PC-3 (cell line): ENCODE results near the gene ARHGAP18. TPM values are rescaled to one million over a fixed set of nuclear protein-coding genes. Genes with fewer than 3 reads are reported as not detected.

Source experiments
- ATAC-seq: fragments of 200-7000 bp; cut with Tn5 transposase; 2 replicates; pipeline ENCODE4 v1.9.1; 2020; ENCODE audit warnings: mild to moderate bottlenecking, moderate library complexity
- BruUV-seq: library from RNA; stranded (reverse); fragments of 400-500 nt; replicated peaks from 2 replicates; lab custom pipeline; 2021; lab: Mats Ljungman, UMichigan
- CTCF ChIA-PET: fragments of 300-600 bp; sonication (Branson Sonifier 250); formaldehyde crosslinking; loops from one replicate; lab custom pipeline; 2022; ENCODE audit warnings: antibody characterized with exemption; lab: Charles Lee
- POLR2A ChIA-PET: fragments of 300-600 bp; sonication (Branson Sonifier 250); formaldehyde crosslinking; loops from one replicate; lab custom pipeline; 2022; ENCODE audit warnings: antibody characterized with exemption; ENCODE audit not compliant: unreplicated experiment; lab: Charles Lee
- DNase-seq: peaks from one replicate; pipeline ENCODE4 v3.0.0-alpha.2; 2015
- H2AFZ ChIP-seq: fragments of 300-600 bp; sonication (generic); 2 replicates; pipeline ENCODE4 v1.6.0; 2016; ENCODE audit warnings: antibody characterized with exemption, low read length
- H3F3A ChIP-seq: fragments of 300-600 bp; sonication (generic); one replicate; pipeline ENCODE4 v1.6.0; 2017; ENCODE audit warnings: antibody characterized with exemption, low read length, control low read depth, mild to moderate bottlenecking; ENCODE audit not compliant: unreplicated experiment
- H3K27ac ChIP-seq: fragments of 300-600 bp; sonication (generic); 2 replicates; pipeline ENCODE4 v1.5.1; 2016; ENCODE audit warnings: mild to moderate bottlenecking, low read length
- H3K27me3 ChIP-seq: fragments of 300-600 bp; sonication (generic); 2 replicates; pipeline ENCODE4 v1.6.1; 2016; ENCODE audit warnings: low read length, mixed read lengths
- H3K36me3 ChIP-seq: fragments of 300-600 bp; sonication (generic); 2 replicates; pipeline ENCODE4 v1.6.1; 2016; ENCODE audit warnings: low read depth, mixed run types, low read length, mixed read lengths
- H3K4me1 ChIP-seq: fragments of 300-600 bp; sonication (generic); 2 replicates; pipeline ENCODE4 v1.5.1; 2016; ENCODE audit warnings: low read length; ENCODE audit not compliant: insufficient read depth
- H3K4me2 ChIP-seq: fragments of 300-600 bp; sonication (generic); 2 replicates; pipeline ENCODE4 v1.6.0; 2016; ENCODE audit warnings: low read length
- H3K4me3 ChIP-seq: fragments of 300-600 bp; sonication (generic); 2 replicates; pipeline ENCODE4 v1.5.1; 2016; ENCODE audit warnings: mild to moderate bottlenecking, low read length, mixed read lengths
- H3K79me2 ChIP-seq: fragments of 300-600 bp; sonication (generic); 2 replicates; pipeline ENCODE4 v1.6.1; 2017; ENCODE audit warnings: low read length, mixed read lengths
- H3K9ac ChIP-seq: fragments of 300-600 bp; sonication (generic); 2 replicates; pipeline ENCODE4 v1.6.0; 2016; ENCODE audit warnings: mild to moderate bottlenecking, low read length
- H3K9me2 ChIP-seq: fragments of 300-600 bp; sonication (generic); replicated peaks from 2 replicates; pipeline ENCODE4 v1.6.1; 2016; ENCODE audit warnings: mixed run types, low read length, mixed read lengths
- H3K9me3 ChIP-seq: fragments of 300-600 bp; sonication (generic); 2 replicates; pipeline ENCODE4 v1.6.1; 2016; ENCODE audit warnings: low read length, mixed read lengths
- H4K20me1 ChIP-seq: fragments of 300-600 bp; sonication (generic); 2 replicates; pipeline ENCODE4 v1.6.1; 2016; ENCODE audit warnings: low read length, mixed read lengths
- EZH2 ChIP-seq: fragments of 300-600 bp; sonication (generic); IDR thresholded peaks from one replicate; pipeline ENCODE4 v1.6.1; 2017; ENCODE audit warnings: antibody characterized with exemption, mild to moderate bottlenecking, low read length; ENCODE audit not compliant: unreplicated experiment
- EZH2phosphoT487 ChIP-seq: fragments of 300-600 bp; sonication (generic); IDR thresholded peaks from 2 replicates; pipeline ENCODE4 v1.6.1; 2018; ENCODE audit warnings: mild to moderate bottlenecking, antibody characterized with exemption, low read length, borderline replicate concordance
- intact Hi-C: fragments of 100-400 bp; cut with micrococcal nuclease; formaldehyde crosslinking; loops from 2 replicates; pipeline ENCODE4 v1.9.0; 2023
- total RNA-seq: library from RNA; depleted of rRNA; stranded (reverse); fragments of >200 nt; gene quantifications from 2 replicates; pipeline ENCODE4 v1.2.3, GENCODE V29; 2014
- TF ChIP-seq, protein P1 (sequence below): fragments of 300-600 bp; sonication (generic); conservative IDR thresholded peaks from 2 replicates; pipeline ENCODE4 v1.5.1; 2017; ENCODE audit warnings: antibody characterized with exemption, low read depth, mild to moderate bottlenecking, low read length

The ARHGAP18 gene
- total RNA-seq, 1 experiment from 2014 or later, result 5.9 TPM

- DNase-seq (peak; percentile 14), ATAC-seq (peak; percentile 31)
- no peaks in the 10 kb centered on the region for H4K20me1 ChIP-seq
- H3K4me3 ChIP-seq, result peak overlapping the region; percentile 73
- no TSS peak for BruUV-seq
- H3K27ac ChIP-seq, result peak overlapping the region; percentile 55
- H3K4me1 ChIP-seq, result peaks cover 17% of the 10 kb centered on the region; the same call in 1 of the 2 replicates
- peaks cover 15% of the 10 kb centered on the region for H3K79me2 ChIP-seq
- intact Hi-C loops, result no loop called here
- peak overlapping the region; percentile 50 for H3K9ac ChIP-seq
- TF ChIP-seq, protein P1, sequence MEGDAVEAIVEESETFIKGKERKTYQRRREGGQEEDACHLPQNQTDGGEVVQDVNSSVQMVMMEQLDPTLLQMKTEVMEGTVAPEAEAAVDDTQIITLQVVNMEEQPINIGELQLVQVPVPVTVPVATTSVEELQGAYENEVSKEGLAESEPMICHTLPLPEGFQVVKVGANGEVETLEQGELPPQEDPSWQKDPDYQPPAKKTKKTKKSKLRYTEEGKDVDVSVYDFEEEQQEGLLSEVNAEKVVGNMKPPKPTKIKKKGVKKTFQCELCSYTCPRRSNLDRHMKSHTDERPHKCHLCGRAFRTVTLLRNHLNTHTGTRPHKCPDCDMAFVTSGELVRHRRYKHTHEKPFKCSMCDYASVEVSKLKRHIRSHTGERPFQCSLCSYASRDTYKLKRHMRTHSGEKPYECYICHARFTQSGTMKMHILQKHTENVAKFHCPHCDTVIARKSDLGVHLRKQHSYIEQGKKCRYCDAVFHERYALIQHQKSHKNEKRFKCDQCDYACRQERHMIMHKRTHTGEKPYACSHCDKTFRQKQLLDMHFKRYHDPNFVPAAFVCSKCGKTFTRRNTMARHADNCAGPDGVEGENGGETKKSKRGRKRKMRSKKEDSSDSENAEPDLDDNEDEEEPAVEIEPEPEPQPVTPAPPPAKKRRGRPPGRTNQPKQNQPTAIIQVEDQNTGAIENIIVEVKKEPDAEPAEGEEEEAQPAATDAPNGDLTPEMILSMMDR, result no peak
- no peak for TF ChIP-seq EZH2phosphoT487
- TF ChIP-seq EZH2, result no peak
- H3K27me3 ChIP-seq, result no peaks in the 10 kb centered on the region
- no peaks in the 10 kb centered on the region for H3K36me3 ChIP-seq
- H3K9me2 ChIP-seq, result no peaks in the 10 kb centered on the region
- CTCF ChIA-PET, result no interaction called here
- H3F3A ChIP-seq, result no peaks in the 10 kb centered on the region
- POLR2A ChIA-PET, result interaction anchor here (0.6 kb wide), 1 partner anchor 469 kb away, joined by 7 read pairs; no protein-coding TSS in a partner anchor
- H3K4me2 ChIP-seq, result peak overlapping the region; percentile 91
- H2AFZ ChIP-seq, result peak overlapping the region; percentile 83
- no peaks in the 10 kb centered on the region for H3K9me3 ChIP-seq
Measured at GRCh38 chr6:129709196-129709768, 695 bp downstream of the ARHGAP18 start.

GRCh38 chr6:129708496-129709195 is 1.3 kb downstream of the ARHGAP18 start:
- H2AFZ ChIP-seq, result no peak overlapping the region
- H3K27me3 ChIP-seq, result no peaks in the 10 kb centered on the region
- no peaks in the 10 kb centered on the region for H3K36me3 ChIP-seq
- ChIA-PET CTCF (no interaction called here), POLR2A (no interaction called here)
- H4K20me1 ChIP-seq, result no peaks in the 10 kb centered on the region
- peak overlapping the region; percentile 50; the same call in 1 of the 2 replicates for H3K9ac ChIP-seq
- DNase-seq (no peak), ATAC-seq (no peak)
- no peak overlapping the region for H3K27ac ChIP-seq
- no peaks in the 10 kb centered on the region for H3K9me3 ChIP-seq
- BruUV-seq, result no TSS peak
- intact Hi-C loops, result no loop called here
- H3K79me2 ChIP-seq, result peaks cover 15% of the 10 kb centered on the region
- no peaks in the 10 kb centered on the region for H3F3A ChIP-seq
- H3K9me2 ChIP-seq, result no peaks in the 10 kb centered on the region
- H3K4me2 ChIP-seq, result peak overlapping the region; percentile 91
- H3K4me1 ChIP-seq, result peaks cover 17% of the 10 kb centered on the region; the same call in 1 of the 2 replicates
- TF ChIP-seq EZH2phosphoT487 (no peak), EZH2 (no peak)
- TF ChIP-seq, protein P1, result no peak
- H3K4me3 ChIP-seq, result peak overlapping the region; percentile 73
